Type B pancreatic cell (in vitro differentiated cells): ENCODE data around the gene CTDNEP1. TPM values are rescaled to one million over a fixed set of nuclear protein-coding genes. Genes with fewer than 3 reads are reported as not detected.

Source experiments
- DNase-seq: peaks from one replicate; pipeline ENCODE4 v3.0.0; 2021; ENCODE audit warnings: mixed read lengths; ENCODE audit not compliant: unreplicated experiment; ENCODE audit errors: extremely low spot score
- H3K27ac Mint-ChIP-seq: 2 replicates; pipeline ENCODE4 v1.8.0; 2021; ENCODE audit warnings: mild to moderate bottlenecking, mixed read lengths
- H3K27me3 Mint-ChIP-seq: 2 replicates; pipeline ENCODE4 v1.8.0; 2021; ENCODE audit warnings: mixed read lengths
- H3K36me3 Mint-ChIP-seq: 2 replicates; pipeline ENCODE4 v1.8.0; 2021; ENCODE audit warnings: mixed read lengths
- H3K4me1 Mint-ChIP-seq: one replicate; pipeline ENCODE4 v1.8.0; 2021; ENCODE audit warnings: mixed read lengths; ENCODE audit not compliant: unreplicated experiment
- H3K4me3 Mint-ChIP-seq: 2 replicates; pipeline ENCODE4 v1.8.0; 2021; ENCODE audit warnings: mild to moderate bottlenecking, mixed read lengths
- H3K9me3 Mint-ChIP-seq: 2 replicates; pipeline ENCODE4 v1.8.0; 2021; ENCODE audit warnings: mixed read lengths
- CTCF ChIP-seq: fragments of 200-600 bp; sonication (generic); conservative IDR thresholded peaks from 2 replicates; pipeline ENCODE4 v1.5.0; 2021; ENCODE audit warnings: antibody characterized with exemption, mild to moderate bottlenecking
- total RNA-seq: library from RNA; stranded (reverse); gene quantifications from 2 replicates; pipeline ENCODE4 v1.2.1, GENCODE V29; 2021; ENCODE audit warnings: low replicate concordance

CTDNEP1 gene
- total RNA-seq, 1 donor from 2014 or later: 138 TPM

GRCh38 chr17:7219229-7219811 is 32.2 kb downstream of the CTDNEP1 start:
- Mint-ChIP-seq H3K27me3 (peaks cover 6% of the 10 kb centered on the region), H3K36me3 (peaks cover 8% of the 10 kb centered on the region), H3K9me3 (no peaks in the 10 kb centered on the region), H3K4me3 (peak overlapping the region; percentile 97), H3K4me1 (peaks cover 42% of the 10 kb centered on the region), H3K27ac (peak overlapping the region; percentile 97)
- no peak for TF ChIP-seq CTCF
- no peak for DNase-seq

GRCh38 chr17:7218758-7219157 is 32.8 kb downstream of the CTDNEP1 start:
- Mint-ChIP-seq H3K27ac (peak overlapping the region; percentile 97), H3K27me3 (peaks cover 11% of the 10 kb centered on the region), H3K36me3 (peaks cover 5% of the 10 kb centered on the region), H3K9me3 (no peaks in the 10 kb centered on the region), H3K4me1 (peaks cover 46% of the 10 kb centered on the region), H3K4me3 (peak overlapping the region; percentile 97)
- peak; percentile 62 for DNase-seq
- TF ChIP-seq CTCF: no peak

GRCh38 chr17:7218166-7218565 is 33.4 kb downstream of the CTDNEP1 start:
- H3K4me3 Mint-ChIP-seq: peak overlapping the region; percentile 97
- H3K36me3 Mint-ChIP-seq: peaks cover 5% of the 10 kb centered on the region
- TF ChIP-seq CTCF: no peak
- peaks cover 16% of the 10 kb centered on the region for H3K27me3 Mint-ChIP-seq
- peak overlapping the region; percentile 97 for H3K27ac Mint-ChIP-seq
- H3K4me1 Mint-ChIP-seq: peaks cover 52% of the 10 kb centered on the region
- no peaks in the 10 kb centered on the region for H3K9me3 Mint-ChIP-seq
- no peak for DNase-seq

GRCh38 chr17:7217113-7217987 is 34.2 kb downstream of the CTDNEP1 start:
- Mint-ChIP-seq H3K27me3 (peaks cover 18% of the 10 kb centered on the region), H3K4me3 (peak overlapping the region; percentile 97), H3K36me3 (peaks cover 5% of the 10 kb centered on the region), H3K27ac (peak overlapping the region; percentile 82), H3K4me1 (peaks cover 53% of the 10 kb centered on the region), H3K9me3 (no peaks in the 10 kb centered on the region)
- no peak for DNase-seq
- no peak for TF ChIP-seq CTCF

GRCh38 chr17:7216242-7217112 is 35.1 kb downstream of the CTDNEP1 start:
- Mint-ChIP-seq H3K9me3 (no peaks in the 10 kb centered on the region), H3K4me1 (peaks cover 60% of the 10 kb centered on the region), H3K4me3 (peak overlapping the region; percentile 95), H3K27me3 (peaks cover 24% of the 10 kb centered on the region), H3K36me3 (peaks cover 5% of the 10 kb centered on the region), H3K27ac (peak overlapping the region; percentile 69)
- no peak for DNase-seq
- TF ChIP-seq CTCF: no peak
